ENCODE data around the gene EFNA3.
A peak's percentile ranks its signal among the peaks of the same experiment; 100 is the strongest.

EFNA3 gene

DNA sequence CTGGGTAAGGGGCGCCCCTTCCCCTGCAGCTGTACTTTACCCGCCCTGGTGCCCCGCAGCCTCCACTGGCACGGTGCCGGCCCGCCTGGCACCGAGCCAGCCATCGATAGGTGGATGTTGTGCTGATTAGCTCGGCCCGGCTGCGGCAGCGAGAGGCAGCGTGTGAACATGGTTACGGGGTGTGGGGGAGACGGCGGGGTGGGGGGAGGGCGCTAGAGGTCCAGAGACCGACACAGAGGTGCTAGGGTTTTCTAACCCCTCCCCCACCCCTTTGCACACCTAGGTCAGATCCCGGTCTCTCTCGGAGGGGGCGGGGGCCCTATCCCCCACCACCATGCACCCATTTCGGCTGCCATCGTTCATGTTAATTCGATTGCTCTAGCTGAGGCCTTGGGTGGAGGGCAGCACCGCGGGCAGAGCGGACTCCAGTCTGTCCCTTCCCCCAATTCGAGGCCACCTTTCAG, 8.4 kb upstream of the EFNA3 start:
- DNase-seq: no peak

- no peak for DNase-seq
These were observed 7.7 kb upstream of the EFNA3 start for GRCh38 chr1:155070721-155071569.

DNA sequence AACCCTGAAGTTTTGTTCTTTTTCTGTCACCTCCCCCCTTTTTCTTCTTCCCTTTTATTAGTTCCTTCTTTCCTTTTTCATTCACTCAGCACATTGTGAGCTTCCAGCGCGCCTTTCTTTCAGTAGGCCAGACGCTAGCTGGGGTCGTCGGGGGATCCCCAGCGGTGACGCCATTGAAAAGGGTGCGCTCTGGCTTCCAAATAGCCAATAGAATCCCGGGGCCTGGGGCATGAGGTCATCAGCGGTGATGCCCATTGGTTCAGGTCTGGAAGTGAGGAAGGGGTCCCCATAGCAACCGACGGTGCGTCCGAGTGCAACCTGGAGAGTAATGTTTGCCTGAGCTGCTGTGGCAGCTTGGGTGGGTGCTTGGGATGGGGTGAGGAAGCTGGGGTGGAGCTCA, 6.9 kb upstream of the EFNA3 start:
- no peak for DNase-seq

DNA sequence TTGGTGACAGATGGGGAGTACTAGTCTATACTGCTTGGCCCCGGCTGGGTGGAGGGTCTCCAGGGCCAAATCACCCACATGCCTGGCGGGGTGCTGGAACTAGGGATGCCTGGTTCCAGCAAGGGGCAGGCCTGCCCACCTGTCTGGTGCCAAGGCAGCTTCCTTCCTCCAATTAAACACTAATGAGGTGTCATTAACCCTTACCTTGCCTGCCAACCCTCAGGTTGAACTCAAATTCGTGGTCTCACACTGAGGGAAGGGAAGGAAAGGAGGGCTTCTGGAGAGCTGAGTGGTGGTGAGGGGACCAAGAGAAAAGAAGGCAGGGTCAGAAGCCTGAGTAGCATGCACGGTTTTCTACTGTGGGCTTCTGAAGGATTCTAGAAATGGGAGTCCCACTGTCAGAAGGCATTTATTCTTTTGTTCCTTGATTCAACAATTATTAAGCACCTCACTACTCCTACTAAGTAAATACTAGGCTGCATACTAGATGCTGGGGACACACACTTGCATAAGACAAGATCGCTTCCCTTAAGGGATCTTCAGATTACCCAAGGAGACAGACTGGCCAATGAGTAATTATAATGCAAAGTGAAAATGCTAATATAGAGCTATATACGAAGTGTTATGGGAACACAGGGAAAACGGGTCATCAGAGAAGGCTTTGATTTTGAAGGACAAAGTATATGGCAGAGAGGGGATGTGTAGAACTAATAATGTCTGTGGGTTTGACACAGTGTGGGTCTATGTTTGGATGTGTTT, 5.9 kb upstream of the EFNA3 start:
- no peak for DNase-seq

GRCh38 chr1:155073377-155074242, 5.0 kb upstream of the EFNA3 start:
- DNase-seq: no peak

- DNase-seq: no peak
These were observed 3.1 kb upstream of the EFNA3 start for GRCh38 chr1:155075535-155075934.

DNA sequence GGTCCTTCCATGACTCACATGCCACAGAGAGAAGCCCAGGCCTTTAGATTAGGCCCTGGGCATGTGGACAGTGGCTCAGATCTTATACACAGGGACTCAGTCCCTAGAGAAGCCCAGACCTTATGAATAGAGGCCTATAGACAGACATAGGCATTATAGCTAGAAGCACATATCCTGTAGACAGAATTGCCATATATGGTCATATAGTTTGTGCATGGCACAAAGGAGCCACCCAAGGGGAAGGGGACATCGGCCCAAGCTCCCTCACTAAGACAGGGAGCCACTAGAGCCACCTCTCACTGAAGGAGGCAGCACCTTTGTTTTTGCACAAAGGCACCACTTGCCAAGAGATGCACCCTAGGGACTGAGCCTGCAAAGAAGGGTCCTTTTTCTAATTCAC, 2.3 kb upstream of the EFNA3 start:
- DNase-seq: no peak

GRCh38 chr1:155077346-155077745, 1.3 kb upstream of the EFNA3 start:
- no peak for DNase-seq

DNA sequence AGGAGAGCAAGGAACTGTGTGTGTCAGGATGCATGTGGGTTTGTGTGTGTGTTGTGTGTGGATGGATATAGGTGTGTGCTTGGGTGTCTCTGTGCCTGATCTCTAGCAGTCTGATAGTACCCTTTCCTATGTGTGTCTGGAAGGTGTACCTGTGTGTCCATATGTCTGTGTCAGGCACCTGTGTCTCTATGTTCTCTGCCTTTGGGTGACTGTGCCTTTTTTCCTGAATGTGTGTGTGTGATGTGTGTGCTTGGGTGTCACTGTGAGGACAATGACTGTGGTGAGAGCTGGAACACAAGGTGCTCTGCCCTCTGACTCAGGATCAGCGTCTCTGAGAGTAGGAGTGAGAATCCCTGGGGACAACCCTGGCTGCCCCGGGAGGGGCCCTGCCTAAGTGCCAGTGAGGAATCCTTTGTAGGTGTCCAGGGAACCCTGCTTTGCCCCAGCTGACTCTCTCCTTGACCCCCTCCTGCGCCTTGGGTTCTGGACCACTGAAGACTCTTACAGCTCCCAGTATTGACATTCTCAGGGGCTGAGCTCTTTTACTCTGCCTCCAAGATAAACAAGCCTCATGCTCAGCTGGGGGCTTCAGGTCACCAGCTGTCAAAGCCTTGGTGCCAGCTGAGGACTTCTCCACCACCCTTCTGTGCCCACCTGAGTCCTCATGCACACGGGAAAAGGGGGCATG, 735 bp upstream of the EFNA3 start:
- no peak for DNase-seq

GRCh38 chr1:155079210-155079486, 511 bp downstream of the EFNA3 start:
- DNase-seq: no peak

DNA sequence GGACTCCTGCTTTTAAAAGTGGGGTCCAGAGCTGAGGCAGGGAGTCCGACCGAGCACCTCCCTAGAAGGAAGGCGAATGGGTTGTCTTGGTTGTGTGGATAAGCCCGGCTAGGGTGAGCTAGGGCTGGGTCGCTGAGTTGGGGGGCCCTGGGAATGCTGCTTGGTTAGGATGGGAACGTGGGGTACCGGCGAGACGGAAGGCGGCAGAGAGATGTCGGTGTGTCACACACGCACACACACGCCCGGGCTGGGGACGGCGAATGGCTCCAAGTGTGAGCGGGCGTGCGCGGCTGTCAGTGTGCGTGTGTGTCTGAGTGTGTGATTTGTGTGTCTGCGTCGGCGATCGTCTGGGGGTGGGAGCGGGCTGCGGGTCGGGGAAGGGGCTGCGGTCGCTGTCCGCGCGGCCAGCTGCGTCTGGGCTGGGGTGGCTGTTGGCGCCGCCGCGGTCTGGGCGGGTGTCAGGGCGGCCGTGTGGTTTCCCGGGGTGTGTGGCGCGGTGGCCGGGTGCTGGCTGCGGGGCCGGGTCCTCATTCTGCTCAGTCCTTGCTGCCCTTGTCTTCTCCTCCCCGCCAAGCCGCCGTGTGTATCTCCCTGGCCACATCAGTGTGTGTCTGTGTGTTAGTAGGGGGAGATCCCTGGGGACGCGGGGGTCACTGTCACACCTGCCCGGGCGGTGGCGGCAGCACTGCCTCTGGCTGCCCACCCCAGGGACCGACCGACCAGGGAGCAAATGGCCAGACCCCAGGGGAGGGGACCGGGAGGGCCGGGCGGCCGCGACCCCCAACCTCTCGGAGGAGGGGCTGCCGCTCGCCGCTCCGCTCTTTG, 1.1 kb downstream of the EFNA3 start:
- no peak for DNase-seq

DNA sequence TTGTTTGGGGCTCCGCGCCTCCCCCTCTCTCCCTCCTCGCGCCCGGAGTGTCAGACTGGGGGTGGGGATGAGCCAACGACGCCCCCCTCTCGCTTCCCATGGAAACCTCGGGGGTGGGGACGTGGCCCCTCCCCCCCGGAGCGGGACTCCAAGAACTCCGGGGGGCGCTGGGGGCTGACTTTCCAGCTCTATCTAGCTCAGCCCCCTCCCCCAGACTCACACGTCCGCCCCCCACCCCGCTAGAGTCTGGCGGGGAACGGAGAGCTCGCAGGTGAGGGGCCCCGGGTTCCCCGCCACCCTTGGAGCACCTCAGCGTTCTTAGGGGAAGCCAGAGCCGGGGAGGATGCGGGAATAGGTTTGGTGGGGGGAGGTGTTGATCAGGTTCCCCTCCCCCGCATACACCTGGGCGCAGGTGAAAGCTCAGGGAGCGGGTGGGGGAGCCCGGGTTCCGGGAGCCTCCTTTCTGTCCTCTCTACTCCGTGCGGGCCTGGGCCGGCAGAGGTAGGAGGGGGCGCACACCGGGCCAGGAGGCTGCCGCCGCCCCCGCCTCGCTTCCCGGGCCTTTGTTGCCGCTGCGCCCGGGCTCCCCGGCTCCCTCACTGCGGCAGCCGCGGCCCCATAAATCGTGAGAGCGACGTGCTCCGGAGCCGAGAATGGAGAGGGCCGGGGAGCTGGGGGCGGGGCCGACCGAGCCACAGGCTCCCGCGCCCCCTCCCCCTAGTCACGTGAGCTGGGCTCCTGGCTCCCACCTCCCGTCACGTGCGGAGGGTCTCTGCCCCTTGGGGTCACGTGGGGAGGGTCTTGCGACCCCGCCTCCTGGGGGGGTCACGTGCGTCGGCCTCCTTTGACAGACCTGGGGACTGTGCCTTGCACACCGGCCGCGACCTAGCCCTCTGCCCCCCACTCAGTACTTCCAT, 1.9 kb downstream of the EFNA3 start:
- DNase-seq: no peak

DNA sequence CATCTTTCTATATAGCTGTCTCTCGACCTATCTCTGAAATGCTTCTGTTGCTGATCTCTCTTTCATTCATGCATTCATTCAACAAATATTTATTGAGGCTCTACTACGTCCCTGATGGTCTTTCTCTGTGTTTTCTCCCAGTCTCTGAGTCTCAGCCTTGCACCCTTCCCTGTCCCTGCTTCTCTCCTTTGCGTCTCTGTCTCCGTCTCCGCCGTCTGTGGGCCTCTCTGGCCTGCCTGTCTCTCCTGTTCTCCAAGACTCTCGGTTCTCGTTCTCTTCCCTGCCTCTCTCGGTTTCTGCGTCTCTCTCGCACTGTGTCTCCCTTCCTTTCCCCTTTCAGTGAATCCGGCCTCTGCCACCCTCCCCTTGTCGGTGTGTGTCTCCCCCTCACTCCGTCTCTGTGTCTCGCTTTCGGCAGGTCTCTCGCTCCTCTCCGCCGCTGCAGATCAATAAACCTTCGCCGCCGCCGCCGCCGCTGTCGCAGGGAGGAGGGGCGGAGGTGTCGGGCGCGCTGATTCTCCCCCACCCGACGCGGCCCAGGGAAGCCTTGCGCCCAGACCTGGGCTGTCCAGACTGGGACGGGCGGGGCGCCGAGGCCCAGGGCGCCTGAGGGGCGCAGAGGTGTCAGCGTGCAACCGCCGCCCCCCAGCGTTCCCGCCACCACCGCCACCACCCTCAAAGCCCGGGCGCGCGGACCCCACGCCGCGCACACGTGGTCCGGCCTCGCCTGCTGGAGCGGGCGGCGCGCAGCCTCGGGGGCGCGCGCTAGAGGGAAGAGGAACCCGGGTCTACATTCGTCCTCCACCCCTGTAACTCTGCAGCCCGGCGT, 3.0 kb downstream of the EFNA3 start:
- no peak for DNase-seq

DNA sequence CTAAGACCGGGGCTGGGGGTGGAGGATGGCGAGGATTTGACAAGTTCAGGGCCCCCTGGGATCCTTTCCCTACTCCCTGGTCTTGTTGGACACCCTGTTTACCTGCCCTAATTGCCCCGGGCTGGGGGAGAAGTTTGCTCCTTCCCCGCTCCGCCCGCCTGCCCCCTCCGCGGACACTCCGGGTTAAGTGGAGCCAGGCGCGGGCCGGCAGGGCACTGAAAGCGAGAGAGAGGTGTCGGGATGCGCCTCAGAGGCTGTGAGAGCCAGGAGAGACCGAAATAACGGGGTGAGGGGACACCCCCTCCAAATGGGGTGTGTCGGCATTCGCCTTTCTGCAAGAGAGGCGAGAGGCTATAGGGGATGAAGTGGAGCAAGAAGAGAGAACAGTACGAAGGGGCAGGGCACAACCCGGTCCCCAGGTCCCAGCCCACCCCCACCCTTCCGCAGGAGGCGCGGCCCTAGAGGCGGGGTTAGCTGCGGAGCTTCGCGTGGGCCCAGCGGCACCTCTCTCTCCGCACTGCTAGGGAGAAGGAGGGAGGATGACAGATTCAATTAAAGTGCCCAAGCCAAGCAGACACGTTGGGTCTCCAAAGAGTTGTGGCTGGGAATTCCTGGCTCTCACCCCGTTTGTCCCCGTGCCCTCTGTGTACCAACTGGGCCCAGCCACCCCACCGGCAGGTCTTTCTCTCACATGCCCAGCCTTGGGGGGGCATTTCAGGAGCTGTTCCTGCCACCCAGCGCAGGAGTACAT, 3.8 kb downstream of the EFNA3 start:
- no peak for DNase-seq

- no peak for DNase-seq
These were observed 4.5 kb downstream of the EFNA3 start for GRCh38 chr1:155083052-155083541.

DNA sequence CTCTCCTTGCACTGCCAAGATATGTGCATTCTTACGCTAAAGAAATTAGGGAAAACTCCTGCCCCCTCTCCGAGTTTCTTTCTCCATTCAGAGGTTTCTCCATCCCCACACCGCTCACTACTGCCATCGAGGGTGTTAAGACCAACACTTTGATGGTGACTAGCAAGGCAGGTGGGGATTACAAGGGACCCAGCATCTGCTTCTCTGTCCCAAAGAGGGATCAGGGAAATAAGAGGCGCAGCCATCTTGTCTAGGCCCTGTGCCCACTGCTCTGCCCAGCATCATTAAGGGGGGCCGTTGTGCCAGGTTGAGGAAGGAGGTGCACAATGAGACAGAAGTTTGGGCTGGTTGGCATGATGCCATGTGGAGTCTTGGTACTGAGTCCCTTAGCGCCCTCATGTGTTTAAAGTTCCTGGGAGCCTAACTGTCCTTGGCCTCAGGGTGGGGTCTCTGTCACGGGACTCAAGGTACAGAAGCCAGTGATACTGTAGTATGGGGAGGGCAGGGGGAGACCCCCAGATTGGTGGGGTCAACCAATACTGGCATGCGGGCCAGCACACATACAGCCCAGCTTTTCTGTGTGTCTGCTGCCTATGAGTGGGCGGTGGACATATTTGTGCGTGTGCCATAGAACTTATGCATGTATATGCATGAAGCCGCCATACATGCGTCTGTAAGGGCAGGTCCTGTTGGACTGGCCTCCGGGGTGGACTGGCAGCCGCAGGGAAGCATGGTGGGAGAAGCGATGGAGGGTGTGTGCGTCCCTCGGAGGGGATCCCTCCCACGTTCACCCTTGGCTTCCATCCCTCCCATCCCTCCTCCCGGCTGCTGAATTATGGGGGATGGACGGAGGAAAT, 5.5 kb downstream of the EFNA3 start:
- DNase-seq: peak; percentile 44

DNA sequence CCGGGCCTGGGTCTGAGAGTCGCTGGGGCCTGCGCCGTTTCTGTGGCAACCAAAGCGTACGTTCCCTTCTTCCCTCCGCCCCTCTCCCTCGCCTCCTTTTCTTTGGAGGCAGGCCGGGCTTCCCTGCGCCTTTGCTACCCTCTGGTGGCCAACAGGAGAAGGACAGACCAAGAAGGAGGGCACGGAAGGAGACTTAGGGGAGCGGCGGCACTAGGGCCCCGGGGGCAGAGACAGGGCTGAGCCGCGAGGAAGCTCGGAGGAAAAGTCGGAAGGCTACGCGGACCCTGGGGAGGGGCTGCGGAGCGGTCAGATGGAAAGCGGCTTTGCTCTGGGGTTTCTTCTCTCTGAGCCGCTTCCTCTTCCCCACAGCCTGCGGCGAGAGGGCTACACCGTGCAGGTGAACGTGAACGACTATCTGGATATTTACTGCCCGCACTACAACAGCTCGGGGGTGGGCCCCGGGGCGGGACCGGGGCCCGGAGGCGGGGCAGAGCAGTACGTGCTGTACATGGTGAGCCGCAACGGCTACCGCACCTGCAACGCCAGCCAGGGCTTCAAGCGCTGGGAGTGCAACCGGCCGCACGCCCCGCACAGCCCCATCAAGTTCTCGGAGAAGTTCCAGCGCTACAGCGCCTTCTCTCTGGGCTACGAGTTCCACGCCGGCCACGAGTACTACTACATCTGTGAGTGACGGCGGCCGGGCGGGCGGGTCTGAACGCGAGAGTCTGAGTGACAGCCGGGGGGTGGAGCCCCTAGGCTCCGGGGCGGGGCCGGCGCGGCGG, 6.3 kb downstream of the EFNA3 start:
- DNase-seq: peak; percentile 88

All from DMS 273 treated with DMSO at 0.1 percent for 48 hours (cell line).